Endothelial cell of umbilical vein (primary cell): ENCODE results near the gene LYSMD2. TPM values are rescaled to one million over a fixed set of nuclear protein-coding genes. Genes with fewer than 3 reads are reported as not detected.

Experiments used
- BruUV-seq: library from RNA; stranded (reverse); fragments of 400-500 nt; replicated peaks from 2 replicates; lab custom pipeline; 2021; lab: Mats Ljungman, UMichigan
- CTCF ChIA-PET: fragments of 300-600, 350-600 bp; sonication (Branson Sonifier 250); formaldehyde crosslinking; loops from one replicate; lab custom pipeline; 2021; ENCODE audit warnings: antibody characterized with exemption, inconsistent platforms; lab: Charles Lee
- POLR2A ChIA-PET: fragments of 300-600, 350-600 bp; sonication (Branson Sonifier 250); formaldehyde crosslinking; loops from one replicate; lab custom pipeline; 2021; ENCODE audit warnings: antibody characterized with exemption, inconsistent platforms; lab: Charles Lee
- DNase-seq: peaks from one replicate; pipeline ENCODE4 v3.0.0-alpha.2; 2011; ENCODE audit warnings: low read depth, low spot score
- FAIRE-seq: peaks from 2 replicates; lab custom pipeline; 2011; peaks lifted over from hg19 to GRCh38; lab: Jason Lieb, UNC
- H2AFZ ChIP-seq: 2 replicates; pipeline ENCODE4 v1.6.0; 2012; ENCODE audit warnings: low read depth, low read length, control low read depth, inconsistent platforms
- H3K27ac ChIP-seq: 2 replicates; pipeline ENCODE4 v1.5.1; 2011; ENCODE audit warnings: low read depth, mild to moderate bottlenecking, control low read depth, low read length, moderate library complexity; ENCODE audit not compliant: insufficient read depth
- H3K27me3 ChIP-seq, 2 experiments: 2 replicates each; pipeline versions ENCODE4 v1.6.0 to v1.6.1; 2011; ENCODE audit warnings: low read length in 2 of 2, mixed read lengths in 1 of 2; ENCODE audit not compliant: control insufficient read depth in 2 of 2, insufficient read depth in 2 of 2
- H3K36me3 ChIP-seq, 2 experiments: 2 replicates in 1 of 2; 3 replicates in 1 of 2; pipeline ENCODE4 v1.5.1; 2011; ENCODE audit warnings: low read length in 2 of 2, mild to moderate bottlenecking in 1 of 2, moderate library complexity in 1 of 2; ENCODE audit not compliant: control insufficient read depth in 2 of 2, insufficient read depth in 2 of 2; ENCODE audit errors: extremely low read depth in 1 of 2
- H3K4me1 ChIP-seq: 3 replicates; pipeline ENCODE4 v1.5.1; 2011; ENCODE audit warnings: mild to moderate bottlenecking, low read length; ENCODE audit not compliant: control insufficient read depth, insufficient read depth; ENCODE audit errors: extremely low read depth
- H3K4me2 ChIP-seq: 2 replicates; pipeline ENCODE4 v1.6.1; 2011; ENCODE audit warnings: low read length, control low read depth, mixed read lengths; ENCODE audit not compliant: insufficient read depth
- H3K4me3 ChIP-seq, 3 experiments: fragments of 200-600 bp in 1 of 3; sonication (generic), shearing (Covaris generic) in 1 of 3; replicated peaks in 1 of 3; 2 replicates each; pipeline ENCODE4 v1.5.1; 2011 to 2016; ENCODE audit warnings: control low read depth in 3 of 3, low read length in 3 of 3, mild to moderate bottlenecking in 2 of 3, inconsistent platforms in 1 of 3, low read depth in 1 of 3, moderate library complexity in 1 of 3; ENCODE audit not compliant: insufficient read depth in 1 of 3
- H3K79me2 ChIP-seq: 2 replicates; pipeline ENCODE4 v1.6.0; 2012; ENCODE audit warnings: low read length, inconsistent platforms; ENCODE audit not compliant: control insufficient read depth, insufficient read depth
- H3K9ac ChIP-seq: replicated peaks from 2 replicates; pipeline ENCODE3; 2011; ENCODE audit warnings: low read length, control low read depth; ENCODE audit not compliant: insufficient read depth; ENCODE audit errors: extremely low read depth
- H3K9me1 ChIP-seq: replicated peaks from 3 replicates; pipeline ENCODE4 v1.6.0; 2011; ENCODE audit warnings: mild to moderate bottlenecking, low read length; ENCODE audit not compliant: control insufficient read depth, insufficient read depth; ENCODE audit errors: extremely low read depth
- H3K9me3 ChIP-seq: replicated peaks from 2 replicates; pipeline ENCODE4 v1.5.1; 2012; ENCODE audit warnings: low read length, inconsistent platforms; ENCODE audit not compliant: control insufficient read depth, insufficient read depth
- H4K20me1 ChIP-seq: replicated peaks from 2 replicates; pipeline ENCODE3; 2011; ENCODE audit warnings: mild to moderate bottlenecking, low read length; ENCODE audit not compliant: control insufficient read depth, insufficient read depth; ENCODE audit errors: extremely low read depth
- EZH2 ChIP-seq: IDR thresholded peaks from 2 replicates; pipeline ENCODE4 v1.6.1; 2012; ENCODE audit warnings: borderline replicate concordance, low read depth, mild to moderate bottlenecking, moderate library complexity, low read length, inconsistent platforms; ENCODE audit not compliant: severe bottlenecking
- GATA2 ChIP-seq: IDR thresholded peaks from 2 replicates; pipeline ENCODE4 v1.7.0; 2011; ENCODE audit warnings: low read depth, mild to moderate bottlenecking, moderate library complexity, mixed read lengths, low read length; ENCODE audit not compliant: insufficient read length, insufficient read depth
- JUN ChIP-seq: IDR thresholded peaks from 2 replicates; pipeline ENCODE4 v1.6.1; 2011; ENCODE audit warnings: borderline replicate concordance, low read depth; ENCODE audit not compliant: insufficient read length, insufficient read depth
- MAX ChIP-seq: IDR thresholded peaks from 2 replicates; pipeline ENCODE4 v1.6.1; 2011; ENCODE audit not compliant: insufficient read depth, insufficient read length
- POLR2A ChIP-seq: IDR thresholded peaks from 2 replicates; pipeline ENCODE4 v1.6.1; 2012; ENCODE audit warnings: low read depth, mild to moderate bottlenecking, control low read depth, low read length
- POLR2AphosphoS5 ChIP-seq: IDR thresholded peaks from 2 replicates; pipeline ENCODE4 v1.6.1; 2012; ENCODE audit warnings: low read depth, mild to moderate bottlenecking, control low read depth, low read length, moderate library complexity; ENCODE audit not compliant: insufficient read depth
- dilution Hi-C: fragments of 300-500 bp; cut with MboI; formaldehyde crosslinking; loops from one replicate; pipeline ENCODE4 v1.15.0; 2019; ENCODE audit warnings: low sequenced_read_pairs; ENCODE audit not compliant: extremely low pct_ligation_motif_present
- intact Hi-C: fragments of 100-400 bp; cut with micrococcal nuclease; formaldehyde crosslinking; loops from one replicate; pipeline ENCODE4 v1.10.0; 2022
- polyA plus RNA-seq, 4 experiments: library from polyadenylated mRNA; depleted of rRNA in 3 of 4; stranded (reverse) in 3 of 4; unstranded in 1 of 4; fragments of >200 nt; gene quantifications; 2 replicates each; pipeline versions ENCODE4 v1.2.1 to v1.2.3, GENCODE V29; 2011 to 2012; ENCODE audit warnings: missing spikeins in 1 of 4
- total RNA-seq: library from RNA; stranded (reverse); gene quantifications from 2 replicates; pipeline ENCODE4 v1.2.3, GENCODE V29; 2021

LYSMD2 gene
- total and polyA plus RNA-seq, 2 donors (not counting 3 experiments of a cell fraction or from before 2014, with no cell fraction given): 6.2 to 8.0 TPM

DNA sequence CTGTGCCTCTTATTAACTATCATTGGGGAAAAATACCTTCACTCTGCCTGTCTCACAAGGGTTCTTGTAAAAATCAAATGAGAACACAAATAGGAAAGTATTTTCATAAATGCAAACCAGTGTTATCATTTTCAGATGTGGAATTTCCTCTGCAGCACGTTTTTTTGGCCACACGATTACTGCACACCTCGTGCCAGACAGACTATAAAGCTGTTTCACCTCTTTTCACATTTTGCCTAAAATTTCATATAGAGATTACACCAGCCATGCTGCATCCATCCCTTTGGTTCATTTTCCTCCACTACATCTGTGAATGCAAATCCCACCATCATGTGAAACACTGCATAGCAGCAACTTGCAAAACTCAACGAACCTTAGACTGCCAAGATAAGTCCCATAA, 12.7 kb upstream of the LYSMD2 start:
- Histone ChIP-seq H3K36me3 (no peaks in the 10 kb centered on the region), H3K9me3 (no peaks in the 10 kb centered on the region), H3K4me2 (no peak overlapping the region), H3K27me3 (peaks cover 58 to 67% of the 10 kb centered on the region in 2 experiments), H3K4me3 (no peak overlapping the region), H3K4me1 (peaks cover 3% of the 10 kb centered on the region), H4K20me1 (no peaks in the 10 kb centered on the region), H3K9me1 (no peaks in the 10 kb centered on the region), H3K27ac (no peak overlapping the region), H3K79me2 (no peaks in the 10 kb centered on the region), H3K9ac (no peak overlapping the region), H2AFZ (no peak overlapping the region)
- no TSS peak for BruUV-seq
- no peak for DNase-seq
- no peak for FAIRE-seq
- dilution Hi-C loops (no loop called here), intact Hi-C loops (no loop called here)
- TF ChIP-seq EZH2: peak; percentile 71
- TF ChIP-seq GATA2: no peak
- no peak for TF ChIP-seq JUN
- TF ChIP-seq MAX: no peak
- CTCF ChIA-PET: no interaction called here
- POLR2A ChIA-PET: no interaction called here

DNA sequence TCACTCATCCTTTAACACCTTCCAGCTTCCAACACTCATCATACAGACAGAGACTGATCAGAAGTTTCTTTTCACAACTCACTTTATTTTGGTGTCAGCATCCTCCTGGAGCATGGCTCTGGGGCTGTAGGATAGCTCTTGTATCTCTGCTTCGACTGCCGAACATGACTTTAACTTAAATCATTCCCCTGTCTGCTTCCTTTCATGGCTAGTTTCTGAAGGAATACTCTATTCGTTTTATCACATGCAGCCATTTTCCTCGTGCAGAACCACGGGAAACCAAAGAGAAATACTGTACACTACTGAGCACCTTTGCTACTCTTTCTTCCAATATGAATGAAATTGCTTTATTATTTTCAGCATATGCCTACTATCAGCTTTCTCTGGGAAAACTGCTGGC, 11.9 kb upstream of the LYSMD2 start:
- POLR2A ChIA-PET: no interaction called here
- peaks cover 53 to 65% of the 10 kb centered on the region in 2 experiments for H3K27me3 ChIP-seq
- FAIRE-seq (no peak), DNase-seq (no peak)
- H3K4me2 ChIP-seq: no peak overlapping the region
- no peak for TF ChIP-seq POLR2AphosphoS5
- no peak for TF ChIP-seq POLR2A
- no peak for TF ChIP-seq GATA2
- intact Hi-C loops: no loop called here
- BruUV-seq: no TSS peak
- H2AFZ ChIP-seq: no peak overlapping the region
- no peaks in the 10 kb centered on the region for H3K9me3 ChIP-seq
- H3K36me3 ChIP-seq: no peaks in the 10 kb centered on the region
- H3K4me3 ChIP-seq: no peak overlapping the region
- dilution Hi-C loops: no loop called here
- peaks cover 3% of the 10 kb centered on the region for H3K4me1 ChIP-seq
- no peaks in the 10 kb centered on the region for H3K9me1 ChIP-seq
- no peak overlapping the region for H3K9ac ChIP-seq
- H3K27ac ChIP-seq: no peak overlapping the region
- no peaks in the 10 kb centered on the region for H3K79me2 ChIP-seq
- CTCF ChIA-PET: interaction anchor here (0.5 to 1.2 kb wide), 3 partner anchors 27 to 396 kb away, joined by 3 to 5 read pairs (median 3); no protein-coding TSS in a partner anchor
- H4K20me1 ChIP-seq: no peaks in the 10 kb centered on the region
